Placental pericyte (primary cell): ENCODE measurements around the gene NPPC. TPM values are rescaled to one million over a fixed set of nuclear protein-coding genes. Genes with fewer than 3 reads are reported as not detected.

Experiments
- small RNA-seq: library from RNA; depleted of rRNA; stranded (forward); fragments of <200 nt; gene quantifications from one replicate; pipeline ENCODE3, GENCODE V24; 2012; ENCODE audit warnings: low replicate concordance
- total RNA-seq: library from RNA; depleted of rRNA; stranded (reverse); fragments of >200 nt; gene quantifications from 2 replicates; pipeline ENCODE4 v1.2.3, GENCODE V29; 2012

Gene NPPC, protein sequence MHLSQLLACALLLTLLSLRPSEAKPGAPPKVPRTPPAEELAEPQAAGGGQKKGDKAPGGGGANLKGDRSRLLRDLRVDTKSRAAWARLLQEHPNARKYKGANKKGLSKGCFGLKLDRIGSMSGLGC
- 0.86 TPM in 1 of 2 replicates, not detected in the other for total RNA-seq

DNA sequence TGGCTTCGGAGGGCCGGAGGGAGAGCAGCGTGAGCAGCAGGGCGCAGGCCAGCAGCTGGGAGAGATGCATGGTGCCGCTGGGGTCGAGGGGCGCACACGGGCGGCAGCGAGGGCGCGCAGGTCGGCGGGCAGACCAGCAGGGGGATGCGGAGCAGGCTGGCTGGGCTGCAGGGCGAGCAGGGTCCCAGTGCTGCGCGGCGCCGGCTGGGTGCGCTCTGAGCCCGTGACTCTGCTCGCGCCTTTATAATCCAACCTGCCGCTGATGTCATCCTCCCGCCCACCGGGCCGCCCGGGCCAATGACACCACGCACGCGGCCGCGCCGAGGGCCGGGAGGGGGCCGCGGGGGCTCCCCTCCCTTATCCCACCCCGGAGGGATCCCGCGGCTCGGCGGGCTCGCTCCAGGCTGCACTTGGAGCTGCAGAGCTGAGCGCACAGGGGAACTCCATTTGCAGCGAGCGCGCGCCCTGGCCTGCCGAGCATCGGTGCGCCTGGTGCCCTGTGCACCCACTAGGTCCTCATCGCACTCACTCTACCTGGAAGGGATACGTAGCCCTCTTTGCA is at the start of gene NPPC:
Gene NPPC (minus strand): TSS at position 217 of the 562 bp plus-strand sequence. CDS start 147 bp downstream, at position 70.

GRCh38 chr2:231961349-231962166 is 35.4 kb upstream of the NPPC start, which contains the start of gene DIS3L2:
DIS3L2 (plus strand) TSS chr2:231961713; CDS start chr2:232014928, 53,215 bp downstream.

Small RNA genes within 50 kb of the gene (small RNA-seq; reads per million reads assigned to genes)
- gene MIR1471, result not detected

Other genes with a start within 250 kb of the NPPC start
- gene PTMA, start 217.9 kb downstream of the NPPC start, total RNA-seq, result 668 and 1,085 TPM in 2 replicates
- 9.0 and 16.8 TPM in 2 replicates for gene PDE6D, start 145.1 kb downstream of the NPPC start, total RNA-seq
- 18.6 and 31.2 TPM in 2 replicates for gene COPS7B, start 140.0 kb downstream of the NPPC start, total RNA-seq
- 37.9 and 38.5 TPM in 2 replicates for gene DIS3L2, start 35.3 kb upstream of the NPPC start, total RNA-seq